Endothelial cell of umbilical vein (primary cell): ENCODE results near the gene ROBO2. TPM values are rescaled to one million over a fixed set of nuclear protein-coding genes. Genes with fewer than 3 reads are reported as not detected.

Experiments
- BruUV-seq: library from RNA; stranded (reverse); fragments of 400-500 nt; replicated peaks from 2 replicates; lab custom pipeline; 2021; lab: Mats Ljungman, UMichigan
- CTCF ChIA-PET: fragments of 300-600, 350-600 bp; sonication (Branson Sonifier 250); formaldehyde crosslinking; loops from one replicate; lab custom pipeline; 2021; ENCODE audit warnings: antibody characterized with exemption, inconsistent platforms; lab: Charles Lee
- POLR2A ChIA-PET: fragments of 300-600, 350-600 bp; sonication (Branson Sonifier 250); formaldehyde crosslinking; loops from one replicate; lab custom pipeline; 2021; ENCODE audit warnings: antibody characterized with exemption, inconsistent platforms; lab: Charles Lee
- DNase-seq: peaks from one replicate; pipeline ENCODE4 v3.0.0-alpha.2; 2011; ENCODE audit warnings: low read depth, low spot score
- FAIRE-seq: peaks from 2 replicates; lab custom pipeline; 2011; peaks lifted over from hg19 to GRCh38; lab: Jason Lieb, UNC
- H2AFZ ChIP-seq: 2 replicates; pipeline ENCODE4 v1.6.0; 2012; ENCODE audit warnings: low read depth, low read length, control low read depth, inconsistent platforms
- H3K27ac ChIP-seq: 2 replicates; pipeline ENCODE4 v1.5.1; 2011; ENCODE audit warnings: low read depth, mild to moderate bottlenecking, control low read depth, low read length, moderate library complexity; ENCODE audit not compliant: insufficient read depth
- H3K27me3 ChIP-seq, 2 experiments: 2 replicates each; pipeline versions ENCODE4 v1.6.0 to v1.6.1; 2011; ENCODE audit warnings: low read length in 2 of 2, mixed read lengths in 1 of 2; ENCODE audit not compliant: control insufficient read depth in 2 of 2, insufficient read depth in 2 of 2
- H3K36me3 ChIP-seq, 2 experiments: 2 replicates in 1 of 2; 3 replicates in 1 of 2; pipeline ENCODE4 v1.5.1; 2011; ENCODE audit warnings: low read length in 2 of 2, mild to moderate bottlenecking in 1 of 2, moderate library complexity in 1 of 2; ENCODE audit not compliant: control insufficient read depth in 2 of 2, insufficient read depth in 2 of 2; ENCODE audit errors: extremely low read depth in 1 of 2
- H3K4me1 ChIP-seq: 3 replicates; pipeline ENCODE4 v1.5.1; 2011; ENCODE audit warnings: mild to moderate bottlenecking, low read length; ENCODE audit not compliant: control insufficient read depth, insufficient read depth; ENCODE audit errors: extremely low read depth
- H3K4me2 ChIP-seq: 2 replicates; pipeline ENCODE4 v1.6.1; 2011; ENCODE audit warnings: low read length, control low read depth, mixed read lengths; ENCODE audit not compliant: insufficient read depth
- H3K4me3 ChIP-seq, 3 experiments: fragments of 200-600 bp in 1 of 3; sonication (generic), shearing (Covaris generic) in 1 of 3; replicated peaks in 1 of 3; 2 replicates each; pipeline ENCODE4 v1.5.1; 2011 to 2016; ENCODE audit warnings: control low read depth in 3 of 3, low read length in 3 of 3, mild to moderate bottlenecking in 2 of 3, inconsistent platforms in 1 of 3, low read depth in 1 of 3, moderate library complexity in 1 of 3; ENCODE audit not compliant: insufficient read depth in 1 of 3
- H3K79me2 ChIP-seq: 2 replicates; pipeline ENCODE4 v1.6.0; 2012; ENCODE audit warnings: low read length, inconsistent platforms; ENCODE audit not compliant: control insufficient read depth, insufficient read depth
- H3K9ac ChIP-seq: replicated peaks from 2 replicates; pipeline ENCODE3; 2011; ENCODE audit warnings: low read length, control low read depth; ENCODE audit not compliant: insufficient read depth; ENCODE audit errors: extremely low read depth
- H3K9me1 ChIP-seq: replicated peaks from 3 replicates; pipeline ENCODE4 v1.6.0; 2011; ENCODE audit warnings: mild to moderate bottlenecking, low read length; ENCODE audit not compliant: control insufficient read depth, insufficient read depth; ENCODE audit errors: extremely low read depth
- H3K9me3 ChIP-seq: replicated peaks from 2 replicates; pipeline ENCODE4 v1.5.1; 2012; ENCODE audit warnings: low read length, inconsistent platforms; ENCODE audit not compliant: control insufficient read depth, insufficient read depth
- H4K20me1 ChIP-seq: replicated peaks from 2 replicates; pipeline ENCODE3; 2011; ENCODE audit warnings: mild to moderate bottlenecking, low read length; ENCODE audit not compliant: control insufficient read depth, insufficient read depth; ENCODE audit errors: extremely low read depth
- CTCF ChIP-seq, 2 donors: IDR thresholded peaks; 1 replicate in 1 of 2; 2 replicates in 1 of 2; pipeline ENCODE4 v1.5.1; 2011; ENCODE audit warnings: low read length in 2 of 2, mild to moderate bottlenecking in 2 of 2, moderate library complexity in 2 of 2, control low read depth in 1 of 2, inconsistent platforms in 1 of 2, low read depth in 1 of 2; ENCODE audit not compliant: insufficient read depth in 1 of 2; ENCODE audit errors: extremely low read depth in 1 of 2
- EZH2 ChIP-seq: IDR thresholded peaks from 2 replicates; pipeline ENCODE4 v1.6.1; 2012; ENCODE audit warnings: borderline replicate concordance, low read depth, mild to moderate bottlenecking, moderate library complexity, low read length, inconsistent platforms; ENCODE audit not compliant: severe bottlenecking
- FOS ChIP-seq: IDR thresholded peaks from 2 replicates; pipeline ENCODE4 v1.6.1; 2011; ENCODE audit warnings: mild to moderate bottlenecking, low read length, moderate library complexity, borderline replicate concordance; ENCODE audit not compliant: insufficient read depth
- GATA2 ChIP-seq: IDR thresholded peaks from 2 replicates; pipeline ENCODE4 v1.7.0; 2011; ENCODE audit warnings: low read depth, mild to moderate bottlenecking, moderate library complexity, mixed read lengths, low read length; ENCODE audit not compliant: insufficient read length, insufficient read depth
- JUN ChIP-seq: IDR thresholded peaks from 2 replicates; pipeline ENCODE4 v1.6.1; 2011; ENCODE audit warnings: borderline replicate concordance, low read depth; ENCODE audit not compliant: insufficient read length, insufficient read depth
- MAX ChIP-seq: IDR thresholded peaks from 2 replicates; pipeline ENCODE4 v1.6.1; 2011; ENCODE audit not compliant: insufficient read depth, insufficient read length
- MYC ChIP-seq: IDR thresholded peaks from one replicate; pipeline ENCODE4 v1.6.1; 2011; ENCODE audit warnings: mild to moderate bottlenecking, low read depth, low read length
- POLR2A ChIP-seq: IDR thresholded peaks from 2 replicates; pipeline ENCODE4 v1.6.1; 2012; ENCODE audit warnings: low read depth, mild to moderate bottlenecking, control low read depth, low read length
- POLR2AphosphoS5 ChIP-seq: IDR thresholded peaks from 2 replicates; pipeline ENCODE4 v1.6.1; 2012; ENCODE audit warnings: low read depth, mild to moderate bottlenecking, control low read depth, low read length, moderate library complexity; ENCODE audit not compliant: insufficient read depth
- dilution Hi-C: fragments of 300-500 bp; cut with MboI; formaldehyde crosslinking; loops from one replicate; pipeline ENCODE4 v1.15.0; 2019; ENCODE audit warnings: low sequenced_read_pairs; ENCODE audit not compliant: extremely low pct_ligation_motif_present
- intact Hi-C: fragments of 100-400 bp; cut with micrococcal nuclease; formaldehyde crosslinking; loops from one replicate; pipeline ENCODE4 v1.10.0; 2022
- polyA plus RNA-seq, 4 experiments: library from polyadenylated mRNA; depleted of rRNA in 3 of 4; stranded (reverse) in 3 of 4; unstranded in 1 of 4; fragments of >200 nt; gene quantifications; 2 replicates each; pipeline versions ENCODE4 v1.2.1 to v1.2.3, GENCODE V29; 2011 to 2012; ENCODE audit warnings: missing spikeins in 1 of 4
- total RNA-seq: library from RNA; stranded (reverse); gene quantifications from 2 replicates; pipeline ENCODE4 v1.2.3, GENCODE V29; 2021

The ROBO2 gene
- total and polyA plus RNA-seq, 2 donors (not counting 3 experiments of a cell fraction or from before 2014, with no cell fraction given) = not detected

- Histone ChIP-seq H4K20me1 (no peaks in the 10 kb centered on the region), H3K4me2 (no peak overlapping the region), H3K79me2 (no peaks in the 10 kb centered on the region), H3K4me3 (no peak overlapping the region), H3K36me3 (no peaks in the 10 kb centered on the region), H3K27me3 (no peaks in the 10 kb centered on the region), H3K27ac (no peak overlapping the region), H2AFZ (no peak overlapping the region), H3K9me1 (no peaks in the 10 kb centered on the region), H3K9ac (no peak overlapping the region), H3K9me3 (no peaks in the 10 kb centered on the region), H3K4me1 (no peaks in the 10 kb centered on the region)
- DNase-seq (no peak), FAIRE-seq (no peak)
- TF ChIP-seq CTCF (IDR thresholded peaks at IDR 0.05; ENCODE audit: extremely low read depth in 1 of 2, insufficient read depth in 1 of 2, low read depth in 1 of 2, low read length in 2 of 2) = no peak
- TF ChIP-seq GATA2 = no peak
- TF ChIP-seq MAX = no peak
- TF ChIP-seq EZH2 = no peak
- no peak for TF ChIP-seq JUN
- no peak for TF ChIP-seq POLR2A
- TF ChIP-seq FOS = no peak
- no peak for TF ChIP-seq MYC
- TF ChIP-seq POLR2AphosphoS5 = no peak
- intact Hi-C loops (no loop called here), dilution Hi-C loops (no loop called here)
- CTCF ChIA-PET = interaction anchor here (1.1 kb wide), 1 partner anchor 12 kb away, joined by 4 read pairs; no protein-coding TSS in a partner anchor
- POLR2A ChIA-PET = no interaction called here
- no TSS peak for BruUV-seq
These were observed 566.5 kb downstream of the ROBO2 start for GRCh38 chr3:77606372-77606771.
